Esophagus muscularis mucosa (tissue), 4 donors: ENCODE data around the gene PID1.

ENCODE experiments used
- CTCF ChIP-seq, 3 experiments: fragments of 200-600 bp in 2 of 3; fragments of 450-650 bp in 1 of 3; sonication (generic) in 2 of 3; IDR thresholded peaks; one replicate each; pipeline ENCODE4 v1.5.1; 2017 to 2019; ENCODE audit warnings: antibody characterized with exemption in 3 of 3, mild to moderate bottlenecking in 2 of 3, moderate library complexity in 1 of 3
- EP300 ChIP-seq: sonication (generic); formaldehyde crosslinking; IDR thresholded peaks from one replicate; pipeline ENCODE4 v1.6.1; 2017; ENCODE audit warnings: antibody characterized with exemption
- POLR2A ChIP-seq: fragments of 450-650 bp; IDR thresholded peaks from one replicate; pipeline ENCODE4 v1.6.1; 2017; ENCODE audit warnings: antibody characterized with exemption, moderate library complexity, mild to moderate bottlenecking, low read depth

- TF ChIP-seq CTCF (IDR thresholded peaks at IDR 0.05) (no peak), POLR2A (no peak), EP300 (no peak)
Measured at GRCh38 chr2:229314117-229314516, 43.0 kb upstream of the PID1 start.
